Fibroblast of villous mesenchyme (primary cell): ENCODE results near the gene CHRNA4. TPM values are rescaled to one million over a fixed set of nuclear protein-coding genes. Genes with fewer than 3 reads are reported as not detected.
"Not testable (repeated sequence)": the region's sequence is repeated elsewhere in the genome, so short reads cannot be mapped to it uniquely, and the experiment has no call there.

Experiments
- DNase-seq: peaks from one replicate; pipeline ENCODE4 v3.0.0-alpha.2; 2010; ENCODE audit warnings: low read depth
- H3K4me3 ChIP-seq: 2 replicates; pipeline ENCODE4 v1.5.1; 2011; ENCODE audit warnings: low read depth, mild to moderate bottlenecking, low read length
- CTCF ChIP-seq: IDR thresholded peaks from 2 replicates; pipeline ENCODE4 v1.5.1; 2012; ENCODE audit warnings: low read depth, mild to moderate bottlenecking, low read length; ENCODE audit not compliant: insufficient read depth
- total RNA-seq: library from RNA; depleted of rRNA; stranded (reverse); fragments of >200 nt; gene quantifications from 2 replicates; pipeline ENCODE4 v1.2.3, GENCODE V29; 2012

CHRNA4 gene
- total RNA-seq, 1 donor = not detected

- H3K4me3 ChIP-seq = no peak overlapping the region
Measured at GRCh38 chr20:63308218-63308911, 52.8 kb downstream of the CHRNA4 start.

DNA sequence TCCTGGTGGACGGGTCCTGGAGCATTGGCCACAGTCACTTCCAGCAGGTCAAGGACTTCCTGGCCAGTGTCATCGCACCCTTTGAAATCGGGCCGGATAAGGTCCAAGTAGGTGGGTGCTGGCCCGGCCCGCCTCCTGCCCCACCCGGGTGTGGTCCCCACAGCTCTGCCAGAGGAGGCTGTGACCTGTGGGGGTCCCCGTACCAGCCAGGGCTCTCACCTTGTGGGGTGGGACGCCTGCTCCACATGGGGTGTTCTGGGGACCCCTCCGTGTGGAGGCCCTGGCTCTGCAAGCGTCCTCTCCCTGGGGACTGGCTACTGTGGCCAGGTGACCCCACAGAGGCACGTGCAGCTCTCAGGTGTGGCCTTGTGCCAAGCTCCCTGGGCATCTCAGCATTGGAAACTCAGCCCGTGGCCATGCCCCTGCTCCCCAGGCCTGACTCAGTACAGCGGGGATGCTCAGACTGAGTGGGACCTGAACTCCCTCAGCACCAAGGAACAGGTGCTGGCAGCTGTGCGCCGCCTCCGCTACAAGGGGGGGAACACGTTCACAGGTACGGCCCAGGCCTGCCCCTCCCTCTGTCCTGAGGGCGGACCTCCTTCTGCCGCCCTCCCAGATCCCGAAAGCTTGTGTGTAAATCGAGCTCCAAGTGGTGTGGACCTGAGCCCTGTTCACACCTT lies 53.5 kb downstream of the CHRNA4 start:
- DNase-seq = no peak
- no peak overlapping the region for H3K4me3 ChIP-seq
- TF ChIP-seq CTCF = no peak

More at GRCh38 chr20:63308218-63308911, 52.8 kb downstream of the CHRNA4 start:
- DNase-seq = no peak
- TF ChIP-seq CTCF = no peak

GRCh38 chr20:63306673-63307537 lies 54.2 kb downstream of the CHRNA4 start:
- DNase-seq = no peak
- TF ChIP-seq CTCF = no peak
- H3K4me3 ChIP-seq = no peak overlapping the region

- DNase-seq, H3K4me3 ChIP-seq: not testable (repeated sequence)
Measured at GRCh38 chr20:63305933-63306672, 55.0 kb downstream of the CHRNA4 start.

DNA sequence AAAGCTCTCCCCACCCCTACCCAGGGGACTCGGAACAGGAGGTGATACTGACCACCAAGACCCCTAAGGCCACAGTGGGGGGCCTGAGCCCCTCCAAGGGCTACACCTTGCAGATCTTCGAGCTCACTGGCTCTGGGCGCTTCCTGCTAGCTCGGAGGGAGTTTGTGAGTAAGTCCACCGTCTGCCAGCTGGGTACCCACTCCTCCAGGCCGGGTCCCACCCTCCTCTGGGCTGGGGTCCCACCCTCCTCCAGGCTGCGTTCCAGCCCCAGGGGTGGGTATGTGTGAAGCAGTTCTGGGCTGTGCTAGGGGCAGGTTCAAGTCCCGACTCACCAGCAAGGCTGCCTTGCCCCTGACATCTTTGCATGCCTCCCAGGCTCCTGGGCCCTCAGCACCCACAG lies 55.8 kb downstream of the CHRNA4 start:
- no peak for DNase-seq
- H3K4me3 ChIP-seq = no peak overlapping the region
- no peak for TF ChIP-seq CTCF

- no peak for DNase-seq
- no peak for TF ChIP-seq CTCF
- H3K4me3 ChIP-seq = no peak overlapping the region
Measured at GRCh38 chr20:63303095-63303666, 58.0 kb downstream of the CHRNA4 start.
